Small intestine (tissue), 7 donors: ENCODE measurements around the gene NTN3. TPM values are rescaled to one million over a fixed set of nuclear protein-coding genes. Genes with fewer than 3 reads are reported as not detected.
A peak's percentile ranks its signal among the peaks of the same experiment; 100 is the strongest.
"Not testable (repeated sequence)": the region's sequence is repeated elsewhere in the genome, so short reads cannot be mapped to it uniquely, and the experiment has no call there.

Experiments used
- DNase-seq, 2 donors: peaks; one replicate each; pipeline versions ENCODE4 v3.0.0 to v3.0.0-alpha.2; 2013
- FAIRE-seq: peaks from 2 replicates; lab custom pipeline; 2012; peaks lifted over from hg19 to GRCh38; lab: Jason Lieb, UNC
- H3K27ac ChIP-seq, 3 donors: one replicate each; pipeline ENCODE4 v1.5.1; 2013; ENCODE audit warnings: low read length in 2 of 3, mild to moderate bottlenecking in 2 of 3, control low read depth in 1 of 3, inconsistent platforms in 1 of 3, low read depth in 1 of 3, moderate library complexity in 1 of 3
- H3K27me3 ChIP-seq, 3 donors: one replicate each; pipeline ENCODE4 v1.6.1; 2013; ENCODE audit warnings: low read length in 3 of 3, inconsistent platforms in 1 of 3; ENCODE audit not compliant: control insufficient read depth in 3 of 3, insufficient read depth in 3 of 3
- H3K36me3 ChIP-seq, 3 donors: one replicate each; pipeline ENCODE4 v1.6.1; 2013; ENCODE audit warnings: low read length in 3 of 3, inconsistent platforms in 1 of 3, low read depth in 1 of 3, mild to moderate bottlenecking in 1 of 3, moderate library complexity in 1 of 3; ENCODE audit not compliant: control insufficient read depth in 3 of 3, insufficient read depth in 2 of 3
- H3K4me1 ChIP-seq, 3 donors: one replicate each; pipeline ENCODE4 v1.6.1; 2013; ENCODE audit warnings: low read length in 2 of 3, inconsistent platforms in 1 of 3, low read depth in 1 of 3, mild to moderate bottlenecking in 1 of 3, moderate library complexity in 1 of 3; ENCODE audit not compliant: control insufficient read depth in 3 of 3, insufficient read depth in 2 of 3
- H3K4me3 ChIP-seq, 3 donors: one replicate each; pipeline ENCODE4 v1.5.1; 2013; ENCODE audit warnings: low read length in 3 of 3, control low read depth in 1 of 3, inconsistent platforms in 1 of 3, low read depth in 1 of 3, mild to moderate bottlenecking in 1 of 3, moderate library complexity in 1 of 3
- H3K9me3 ChIP-seq, 2 donors: one replicate each; pipeline ENCODE4 v1.6.1; 2013; ENCODE audit warnings: low read depth in 1 of 2, low read length in 1 of 2; ENCODE audit not compliant: control insufficient read depth in 2 of 2, insufficient read depth in 1 of 2
- WGBS, 3 donors: extraction: QIAGEN DNeasy Blood & Tissue Kit; methylation state at CpG; one replicate each; pipeline ENCODE4 v1.1.7; 2013; 5-methylcytosine and 5-hydroxymethylcytosine counted together
- polyA plus RNA-seq, 4 donors: library from polyadenylated mRNA; stranded (reverse) in 3 of 4; unstranded in 1 of 4; fragments of 200-250 nt in 3 of 4; fragments of 120-200 nt in 1 of 4; gene quantifications; one replicate each; pipeline versions ENCODE4 v1.2.1 to v1.2.3, GENCODE V29; 2013
- donor health status: healthy with polysubstance abuse.
- donor health status: control.
- donor health status: control.
- donor health status: Bipolar disorder and iron deficiency.
- donor health status: healthy.

The NTN3 gene
- polyA plus RNA-seq, 4 donors: 0.04 to 0.74 TPM; not detected in 2

- H3K27me3 ChIP-seq: peaks cover 6 to 18% (median 10%) of the 10 kb centered on the region in 3 donors
- FAIRE-seq: no peak
- H3K9me3 ChIP-seq: no peaks in the 10 kb centered on the region
- H3K36me3 ChIP-seq: peaks cover 0 to 20% (median 0%) of the 10 kb centered on the region in 3 donors
- WGBS, 3 donors: 84 to 90% (median 90%) methylated on average over 9 of the region's 9 CpGs
- no peak for DNase-seq
- peak overlapping the region in 1 of 3 donors; percentile 26 for H3K27ac ChIP-seq
- no peak overlapping the region for H3K4me3 ChIP-seq
- H3K4me1 ChIP-seq: peaks cover 0 to 18% (median 0%) of the 10 kb centered on the region in 3 donors
Measured at GRCh38 chr16:2476345-2476720, 5.2 kb downstream of the NTN3 start.

GRCh38 chr16:2476741-2477140 lies 5.6 kb downstream of the NTN3 start:
- DNase-seq: no peak
- Histone ChIP-seq H3K4me3 (no peak overlapping the region), H3K36me3 (peaks cover 0 to 24% (median 0%) of the 10 kb centered on the region in 3 donors), H3K27ac (no peak overlapping the region), H3K9me3 (no peaks in the 10 kb centered on the region), H3K27me3 (peaks cover 4 to 17% (median 8%) of the 10 kb centered on the region in 3 donors), H3K4me1 (peaks cover 0 to 18% (median 0%) of the 10 kb centered on the region in 3 donors)
- 83 to 86% (median 84%) methylated on average over 3 of the region's 3 CpGs for WGBS, 3 donors
- no peak for FAIRE-seq

GRCh38 chr16:2477327-2477726 lies 6.2 kb downstream of the NTN3 start:
- 87 to 97% (median 93%) methylated on average over 3 of the region's 3 CpGs for WGBS, 3 donors
- H3K36me3 ChIP-seq: peaks cover 0 to 28% (median 0%) of the 10 kb centered on the region in 3 donors
- peaks cover 0 to 12% (median 2%) of the 10 kb centered on the region in 3 donors for H3K27me3 ChIP-seq
- no peak overlapping the region for H3K27ac ChIP-seq
- H3K4me3 ChIP-seq: no peak overlapping the region
- FAIRE-seq (no peak), DNase-seq (no peak)
- peaks cover 0 to 13% (median 0%) of the 10 kb centered on the region in 3 donors for H3K4me1 ChIP-seq
- no peaks in the 10 kb centered on the region for H3K9me3 ChIP-seq

DNA sequence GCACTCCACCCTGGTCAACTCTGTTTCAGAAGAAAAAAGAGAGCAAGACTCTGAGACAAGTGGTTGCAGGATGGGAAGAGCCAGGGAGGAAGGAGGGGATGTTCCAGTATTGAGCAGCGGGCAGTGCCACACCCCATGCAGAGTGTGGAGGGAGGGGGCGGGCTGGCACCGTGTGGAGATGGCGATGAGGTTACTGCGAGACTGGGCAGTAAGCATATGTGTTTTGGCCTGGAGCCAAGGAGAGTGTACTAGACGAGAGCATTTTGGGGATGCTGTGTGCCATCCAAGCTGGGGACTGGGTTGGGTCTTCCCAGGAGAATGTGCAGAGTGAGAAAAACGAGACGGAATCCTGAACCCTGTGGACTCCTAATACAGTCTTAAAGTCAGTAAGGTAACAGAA lies 7.2 kb downstream of the NTN3 start:
- Histone ChIP-seq H3K36me3 (peaks cover 0 to 33% (median 0%) of the 10 kb centered on the region in 3 donors), H3K4me1 (peaks cover 0 to 17% (median 0%) of the 10 kb centered on the region in 3 donors), H3K27me3 (peaks cover 0 to 2% (median 0%) of the 10 kb centered on the region in 3 donors), H3K4me3 (no peak overlapping the region), H3K27ac (no peak overlapping the region), H3K9me3 (no peaks in the 10 kb centered on the region)
- FAIRE-seq (no peak), DNase-seq (no peak)
- 74 to 80% (median 76%) methylated on average over 8 of the region's 8 CpGs for WGBS, 3 donors

- DNase-seq, H3K27me3 ChIP-seq, FAIRE-seq, H3K27ac ChIP-seq, H3K9me3 ChIP-seq, H3K4me3 ChIP-seq: not testable (repeated sequence)
- Histone ChIP-seq H3K4me1 (peaks cover 0 to 26% (median 0%) of the 10 kb centered on the region in 3 donors), H3K36me3 (peaks cover 0 to 33% (median 0%) of the 10 kb centered on the region in 3 donors)
- WGBS, 3 donors: 93 to 96% (median 95%) methylated on average over 10 of the region's 10 CpGs
Measured at GRCh38 chr16:2479996-2480395, 8.9 kb downstream of the NTN3 start.

GRCh38 chr16:2480948-2481347 lies 9.9 kb downstream of the NTN3 start:
- Histone ChIP-seq H3K36me3 (peaks cover 0 to 39% (median 0%) of the 10 kb centered on the region in 3 donors), H3K4me3 (no peak overlapping the region), H3K4me1 (peaks cover 0 to 27% (median 0%) of the 10 kb centered on the region in 3 donors), H3K27ac (no peak overlapping the region), H3K9me3 (no peaks in the 10 kb centered on the region), H3K27me3 (no peaks in the 10 kb centered on the region)
- DNase-seq (peak in 1 of 2 donors; percentile 81), FAIRE-seq (no peak)
- WGBS, 3 donors: 14 to 68% (median 35%) methylated on average over 12 of the region's 12 CpGs

DNA sequence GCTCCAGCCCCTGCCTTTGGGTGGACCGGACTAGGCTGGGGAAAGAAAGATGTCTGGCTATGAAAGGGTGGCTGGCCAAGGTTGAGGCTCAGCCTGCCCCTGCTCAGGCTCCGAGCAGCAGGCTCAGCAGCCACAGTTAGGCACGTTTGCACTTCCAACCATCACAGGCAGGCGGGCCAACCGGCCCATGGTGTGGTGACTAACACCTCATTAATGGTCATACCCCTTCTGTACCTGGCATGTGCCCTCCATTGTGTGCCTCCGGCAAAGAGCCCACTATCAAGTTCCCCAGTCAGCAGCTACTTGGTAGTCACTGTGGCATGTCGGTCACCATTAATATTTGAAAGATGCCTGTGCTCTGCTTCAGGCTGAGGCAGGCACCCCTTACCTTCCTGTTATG lies 10.6 kb downstream of the NTN3 start:
- Histone ChIP-seq H3K4me1 (peaks cover 0 to 25% (median 0%) of the 10 kb centered on the region in 3 donors), H3K9me3 (no peaks in the 10 kb centered on the region), H3K4me3 (no peak overlapping the region), H3K36me3 (peaks cover 0 to 46% (median 0%) of the 10 kb centered on the region in 3 donors), H3K27ac (no peak overlapping the region), H3K27me3 (no peaks in the 10 kb centered on the region)
- FAIRE-seq (no peak), DNase-seq (no peak)
- 67 to 78% (median 73%) methylated on average over 7 of the region's 7 CpGs for WGBS, 3 donors

- Histone ChIP-seq H3K9me3 (no peaks in the 10 kb centered on the region), H3K4me1 (peaks cover 0 to 28% (median 0%) of the 10 kb centered on the region in 3 donors), H3K36me3 (peaks cover 0 to 51% (median 0%) of the 10 kb centered on the region in 3 donors), H3K4me3 (no peak overlapping the region), H3K27ac (no peak overlapping the region), H3K27me3 (no peaks in the 10 kb centered on the region)
- DNase-seq: no peak
- WGBS, 3 donors: 74 to 82% (median 80%) methylated on average over 13 of the region's 13 CpGs
- no peak for FAIRE-seq
Measured at GRCh38 chr16:2482249-2482648, 11.2 kb downstream of the NTN3 start.
